HepG2 (cell line): ENCODE data around the gene NMT2. TPM values are rescaled to one million over a fixed set of nuclear protein-coding genes. Genes with fewer than 3 reads are reported as not detected.

Source experiments
- ATAC-seq: fragments of 200-7000 bp; cut with Tn5 transposase; 3 replicates; pipeline ENCODE4 v1.9.1; 2020; ENCODE audit warnings: mild to moderate bottlenecking, moderate library complexity
- BruUV-seq: library from RNA; stranded (reverse); fragments of 400-500 nt; replicated peaks from 2 replicates; lab custom pipeline; 2021; lab: Mats Ljungman, UMichigan
- CTCF ChIA-PET: fragments of 300-600 bp; formaldehyde crosslinking; extraction: SDS; loops from one replicate; lab custom pipeline; 2021; ENCODE audit warnings: low total read pairs, inconsistent platforms, low intra/inter-chr PET ratio; lab: Yijun Ruan, JAX
- POLR2A ChIA-PET: fragments of 350-600 bp; sonication (Branson Sonifier 250); formaldehyde crosslinking; loops from one replicate; lab custom pipeline; 2020; ENCODE audit warnings: antibody characterized with exemption, inconsistent platforms; lab: Yijun Ruan, JAX
- DNase-seq: peaks from one replicate; pipeline ENCODE4 v3.0.0-alpha.2; 2015; ENCODE audit warnings: low spot score
- FAIRE-seq: peaks from 3 replicates; lab custom pipeline; 2011; peaks lifted over from hg19 to GRCh38; lab: Jason Lieb, UNC
- H2AFZ ChIP-seq: one replicate; pipeline ENCODE4 v1.6.1; 2011; ENCODE audit warnings: low read length, inconsistent platforms
- H3K27ac ChIP-seq: fragments of 300-600 bp; 3 replicates; pipeline ENCODE4 v1.8.0; 2011; ENCODE audit warnings: mixed run types, mild to moderate bottlenecking, mixed read lengths, low read length, inconsistent platforms; ENCODE audit not compliant: insufficient read depth; ENCODE audit errors: extremely low read length
- H3K27me3 ChIP-seq, 2 experiments: fragments of 200-600 bp in 1 of 2; 2 replicates in 1 of 2; 3 replicates in 1 of 2; pipeline versions ENCODE4 v1.6.0 to v1.8.0; 2011; ENCODE audit warnings: low read length in 2 of 2, mild to moderate bottlenecking in 2 of 2, moderate library complexity in 2 of 2, inconsistent platforms in 1 of 2; ENCODE audit not compliant: insufficient read depth in 2 of 2, control insufficient read depth in 1 of 2
- H3K36me3 ChIP-seq, 2 experiments: fragments of 200-600 bp in 1 of 2; replicated peaks in 1 of 2; 2 replicates in 1 of 2; 3 replicates in 1 of 2; pipeline versions ENCODE4 v1.5.1 to v1.8.0; 2011; ENCODE audit warnings: low read length in 2 of 2, inconsistent platforms in 1 of 2; ENCODE audit not compliant: insufficient read depth in 2 of 2, control insufficient read depth in 1 of 2
- H3K4me1 ChIP-seq: 2 replicates; pipeline ENCODE4 v1.5.1; 2012; ENCODE audit warnings: low read length, inconsistent platforms; ENCODE audit not compliant: insufficient read depth
- H3K4me2 ChIP-seq: 2 replicates; pipeline ENCODE4 v1.6.0; 2011; ENCODE audit warnings: low read depth, low read length, inconsistent platforms
- H3K4me3 ChIP-seq, 3 experiments: fragments of 200-600 bp in 1 of 3; sonication (generic), shearing (Covaris generic) in 1 of 3; replicated peaks in 1 of 3; 2 replicates each; pipeline ENCODE4 v1.5.1; 2011 to 2016; ENCODE audit warnings: low read length in 3 of 3, inconsistent platforms in 2 of 3, low read depth in 2 of 3, mild to moderate bottlenecking in 2 of 3, control low read depth in 1 of 3, mixed read lengths in 1 of 3; ENCODE audit not compliant: insufficient read depth in 1 of 3
- H3K79me2 ChIP-seq: one replicate; pipeline ENCODE4 v1.6.1; 2011; ENCODE audit warnings: low read length, inconsistent platforms; ENCODE audit not compliant: insufficient read depth
- H3K9ac ChIP-seq: 2 replicates; pipeline ENCODE4 v1.6.0; 2011; ENCODE audit warnings: mild to moderate bottlenecking, low read depth, low read length, inconsistent platforms; ENCODE audit not compliant: insufficient read depth
- H3K9me3 ChIP-seq: 2 replicates; pipeline ENCODE4 v1.5.1; 2012; ENCODE audit warnings: mild to moderate bottlenecking, low read length
- H4K20me1 ChIP-seq: 2 replicates; pipeline ENCODE4 v1.6.0; 2011; ENCODE audit warnings: inconsistent platforms, mild to moderate bottlenecking, low read length, moderate library complexity; ENCODE audit not compliant: insufficient read depth
- ADNP ChIP-seq: sonication (generic); formaldehyde crosslinking; IDR thresholded peaks from 2 replicates; pipeline ENCODE4 v1.4.0; 2020; ENCODE audit warnings: missing genetic modification reagents
- CREM ChIP-seq, 2 experiments: sonication (generic) in 1 of 2; formaldehyde crosslinking in 1 of 2; IDR thresholded peaks; 2 replicates each; pipeline versions ENCODE4 v1.4.0 to v1.6.1; 2016 to 2020; ENCODE audit warnings: antibody characterized with exemption in 1 of 2, mild to moderate bottlenecking in 1 of 2, missing genetic modification reagents in 1 of 2
- GTF2F1 ChIP-seq: fragments of 150-350 bp; IDR thresholded peaks from 2 replicates; pipeline ENCODE4 v1.6.1; 2014; ENCODE audit warnings: low read length
- NFRKB ChIP-seq: fragments of 450-650 bp; IDR thresholded peaks from 2 replicates; pipeline ENCODE4 v1.6.1; 2017
- SIN3B ChIP-seq: fragments of 150-350 bp; IDR thresholded peaks from 2 replicates; pipeline ENCODE4 v1.6.1; 2014; ENCODE audit warnings: low read length
- ZBTB46 ChIP-seq: sonication (generic); formaldehyde crosslinking; IDR thresholded peaks from 2 replicates; pipeline ENCODE4 v1.4.0; 2020; ENCODE audit warnings: mild to moderate bottlenecking, missing genetic modification reagents, borderline replicate concordance
- ZNF263 ChIP-seq: sonication (generic); formaldehyde crosslinking; IDR thresholded peaks from 2 replicates; pipeline ENCODE4 v1.4.0; 2020; ENCODE audit warnings: missing genetic modification reagents
- ZNF30 ChIP-seq: sonication (generic); formaldehyde crosslinking; IDR thresholded peaks from 2 replicates; pipeline ENCODE4 v1.5.0; 2020; ENCODE audit warnings: mild to moderate bottlenecking, missing genetic modification reagents
- ZNF563 ChIP-seq: sonication (generic); formaldehyde crosslinking; IDR thresholded peaks from 2 replicates; pipeline ENCODE4 v1.8.0; 2022; ENCODE audit warnings: mild to moderate bottlenecking, moderate library complexity, missing genetic modification reagents
- ZNF674 ChIP-seq: sonication (generic); formaldehyde crosslinking; IDR thresholded peaks from 2 replicates; pipeline ENCODE4 v1.5.0; 2020; ENCODE audit warnings: low read depth, mild to moderate bottlenecking, missing genetic modification reagents
- ZZZ3 ChIP-seq: sonication (generic); formaldehyde crosslinking; IDR thresholded peaks from 2 replicates; pipeline ENCODE4 v1.4.0; 2020; ENCODE audit warnings: missing genetic modification reagents, mild to moderate bottlenecking, borderline replicate concordance
- WGBS: methylation state at CpG from one replicate; pipeline ENCODE4 v1.1.6; 2017; ENCODE audit warnings: low lambda C conversion rate; 5-methylcytosine and 5-hydroxymethylcytosine counted together
- in situ Hi-C: cut with HindIII; loops from 2 replicates; pipeline ENCODE4 v1.10.0; 2017; ENCODE audit warnings: low pct_unique_long_range_greater_than_20kb; ENCODE audit not compliant: extremely low pct_ligation_motif_present
- intact Hi-C: fragments of 100-400 bp; cut with micrococcal nuclease; formaldehyde crosslinking; loops from one replicate; pipeline ENCODE4 v1.10.0; 2022; ENCODE audit not compliant: unreplicated experiment
- polyA plus RNA-seq, 8 experiments: library from polyadenylated mRNA; depleted of rRNA in 3 of 8; stranded (reverse) in 7 of 8; unstranded in 1 of 8; fragments of >200 nt; fragmentation: Illumina TruSeq in 4 of 8; extraction: Trizol in 4 of 8; gene quantifications; 2 replicates each; pipeline versions ENCODE4 v1.2.1 to v1.2.3, GENCODE V29; 2011 to 2016; ENCODE audit warnings: low read depth in 4 of 8, missing spikeins in 1 of 8, mixed read lengths in 1 of 8; ENCODE audit not compliant: insufficient read depth in 1 of 8
- total RNA-seq, 5 experiments: library from RNA; depleted of rRNA; stranded (reverse); fragments of >200 nt; fragmentation: Illumina TruSeq; extraction: Trizol; gene quantifications; 2 replicates each; pipeline ENCODE4 v1.2.3, GENCODE V29; 2016; ENCODE audit warnings: low read depth in 1 of 5

Gene NMT2
- total and polyA plus RNA-seq, 2 of the 13 experiments (the other 11 are each of a cell fraction or from before 2014, with no cell fraction given), result 10.1 to 23.8 TPM

GRCh38 chr10:15163253-15163828 lies 5.2 kb downstream of the NMT2 start:
- POLR2A ChIA-PET, result interaction anchor here (1.4 kb wide), 1 partner anchor 11 kb away, joined by 7 read pairs; no protein-coding TSS in a partner anchor

GRCh38 chr10:15158972-15159371 lies 9.5 kb downstream of the NMT2 start:
- in situ Hi-C loops, result no loop called here

More at GRCh38 chr10:15163253-15163828, 5.2 kb downstream of the NMT2 start:
- Histone ChIP-seq H3K4me2 (no peak overlapping the region), H3K4me1 (peaks cover 58% of the 10 kb centered on the region), H3K79me2 (peaks cover 76% of the 10 kb centered on the region), H4K20me1 (0 out of 2 replicates have a peak, but pooled peaks cover 3% of the 10 kb centered on the region), H2AFZ (no peak overlapping the region), H3K4me3 (no peak overlapping the region), H3K27me3 (no peaks in the 10 kb centered on the region), H3K36me3 (no peaks in the 10 kb centered on the region; a peak in 1 of 5 replicates), H3K9me3 (no peaks in the 10 kb centered on the region), H3K9ac (no peak overlapping the region), H3K27ac (no peak overlapping the region)
- in situ Hi-C loops (no loop called here), intact Hi-C loops (loop anchor here (10.0 kb wide), 3 partner anchors 59 to 181 kb away; no protein-coding TSS in a partner anchor)
- ATAC-seq (no peak), FAIRE-seq (no peak), DNase-seq (no peak)
- TF ChIP-seq NFRKB (no peak), ZNF674 (CRISPR knock-in tag) (no peak), ADNP (CRISPR knock-in tag) (no peak)
- 94% methylated on average over 2 of the region's 2 CpGs for WGBS
- BruUV-seq, result no TSS peak
- CTCF ChIA-PET, result no interaction called here

More at GRCh38 chr10:15158972-15159371, 9.5 kb downstream of the NMT2 start:
- Histone ChIP-seq H2AFZ (no peak overlapping the region), H3K4me1 (peaks cover 37% of the 10 kb centered on the region), H3K9ac (no peak overlapping the region), H4K20me1 (no peaks in the 10 kb centered on the region), H3K79me2 (peaks cover 65% of the 10 kb centered on the region), H3K9me3 (no peaks in the 10 kb centered on the region), H3K4me2 (no peak overlapping the region), H3K27me3 (no peaks in the 10 kb centered on the region), H3K36me3 (peaks cover 0 to 3% of the 10 kb centered on the region in 2 experiments; a peak in 2 of 5 replicates), H3K27ac (no peak overlapping the region), H3K4me3 (no peak overlapping the region)
- TF ChIP-seq SIN3B (no peak), GTF2F1 (no peak), ZNF263 (no peak), ZNF563 (CRISPR knock-in tag) (no peak), ZNF30 (CRISPR knock-in tag) (no peak), ZZZ3 (CRISPR knock-in tag) (no peak), ZBTB46 (CRISPR knock-in tag) (no peak), CREM (IDR thresholded peaks at IDR 0.05) (no peak), CREM (CRISPR knock-in tag; IDR thresholded peaks at IDR 0.05) (no peak)
- CTCF ChIA-PET, result no interaction called here
- ATAC-seq (no peak), FAIRE-seq (no peak), DNase-seq (no peak)
- BruUV-seq, result no TSS peak
- intact Hi-C loops, result no loop called here
- POLR2A ChIA-PET, result no interaction called here
